GM12801 (cell line): ENCODE results near the gene CSGALNACT2.

Experiments
- CTCF ChIP-seq: IDR thresholded peaks from one replicate; pipeline ENCODE4 v1.5.1; 2011; ENCODE audit warnings: control low read depth; ENCODE audit not compliant: insufficient read length; ENCODE audit errors: extremely low read depth

CSGALNACT2 gene

DNA sequence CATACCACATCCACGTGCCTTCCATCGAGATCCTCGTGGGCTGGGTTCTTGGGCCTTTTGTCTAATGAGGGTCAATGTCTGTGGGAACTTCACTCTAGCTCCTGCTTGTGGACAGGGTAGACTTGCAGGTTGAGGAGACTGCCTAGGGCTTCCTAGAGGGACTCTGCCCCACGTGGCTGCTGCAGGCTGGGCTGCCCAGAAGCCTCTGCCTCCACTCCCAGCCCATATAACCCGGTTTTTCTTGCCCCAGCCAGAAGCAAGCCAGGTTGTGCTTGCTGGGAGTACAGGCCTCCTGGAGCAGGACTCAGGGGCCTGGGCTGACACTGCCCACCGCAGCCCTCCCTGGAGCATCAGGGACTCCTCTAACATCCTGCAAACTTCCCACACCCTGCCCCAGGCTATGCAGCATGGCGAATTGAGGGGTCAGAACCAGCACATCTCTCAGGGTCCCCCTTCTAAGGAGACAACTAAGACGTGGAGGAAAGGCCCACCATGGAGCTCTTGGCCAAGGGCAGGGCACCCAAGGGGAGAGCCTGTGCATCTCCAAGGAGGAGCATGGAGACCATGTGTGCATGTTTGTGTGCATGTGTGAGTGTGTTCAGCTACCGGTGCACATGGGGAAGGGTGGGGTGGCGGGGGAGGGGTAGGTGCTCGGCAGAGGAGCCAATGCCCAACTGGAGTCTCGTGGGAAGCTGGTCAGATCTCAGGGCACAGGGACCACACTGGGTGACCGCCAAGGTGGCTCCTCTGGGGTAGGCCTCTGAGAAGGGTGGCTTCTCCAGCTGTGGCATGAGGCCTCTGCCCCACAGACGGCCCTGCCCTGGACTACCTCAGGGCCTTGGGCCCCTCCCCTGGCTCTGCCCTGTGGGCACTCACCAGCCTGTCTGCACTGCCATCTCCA lies 66.0 kb downstream of the CSGALNACT2 start:
- TF ChIP-seq CTCF: no peak

DNA sequence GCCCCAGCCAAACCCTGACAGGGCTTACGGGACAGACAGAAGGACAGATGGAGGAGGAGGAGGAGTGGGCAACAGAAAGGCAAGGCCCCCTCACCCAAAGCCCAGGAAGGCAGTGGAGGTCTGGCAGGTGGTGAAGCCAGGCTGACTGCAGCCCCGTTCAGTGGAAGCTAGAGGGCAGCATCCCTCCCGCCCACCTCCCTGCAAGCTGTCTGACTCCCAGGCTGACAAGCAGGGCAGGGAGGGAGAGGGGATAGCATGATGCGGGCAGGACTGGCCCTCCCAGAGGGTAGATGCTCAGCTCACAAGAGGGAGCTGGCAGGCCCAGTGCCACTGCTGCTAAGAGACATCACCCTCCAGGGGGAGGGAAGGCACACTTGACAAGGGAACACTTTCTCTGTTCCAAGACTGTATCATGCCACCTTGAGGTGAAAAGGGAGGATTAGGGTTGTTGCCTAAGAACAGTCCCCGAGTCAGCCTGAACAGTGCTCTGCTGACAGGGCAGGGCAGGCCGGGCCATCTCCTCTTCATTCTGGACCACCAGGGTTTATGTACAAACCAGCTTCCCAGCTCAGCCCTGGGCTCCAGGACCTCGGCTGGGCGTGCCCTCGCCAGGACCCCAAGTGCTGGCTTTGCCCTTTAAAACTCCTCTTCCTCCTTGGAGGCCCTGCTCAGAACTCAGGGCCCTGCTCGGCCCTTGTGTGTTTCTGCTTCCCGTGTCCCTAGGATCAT lies 66.9 kb downstream of the CSGALNACT2 start:
- TF ChIP-seq CTCF: no peak

DNA sequence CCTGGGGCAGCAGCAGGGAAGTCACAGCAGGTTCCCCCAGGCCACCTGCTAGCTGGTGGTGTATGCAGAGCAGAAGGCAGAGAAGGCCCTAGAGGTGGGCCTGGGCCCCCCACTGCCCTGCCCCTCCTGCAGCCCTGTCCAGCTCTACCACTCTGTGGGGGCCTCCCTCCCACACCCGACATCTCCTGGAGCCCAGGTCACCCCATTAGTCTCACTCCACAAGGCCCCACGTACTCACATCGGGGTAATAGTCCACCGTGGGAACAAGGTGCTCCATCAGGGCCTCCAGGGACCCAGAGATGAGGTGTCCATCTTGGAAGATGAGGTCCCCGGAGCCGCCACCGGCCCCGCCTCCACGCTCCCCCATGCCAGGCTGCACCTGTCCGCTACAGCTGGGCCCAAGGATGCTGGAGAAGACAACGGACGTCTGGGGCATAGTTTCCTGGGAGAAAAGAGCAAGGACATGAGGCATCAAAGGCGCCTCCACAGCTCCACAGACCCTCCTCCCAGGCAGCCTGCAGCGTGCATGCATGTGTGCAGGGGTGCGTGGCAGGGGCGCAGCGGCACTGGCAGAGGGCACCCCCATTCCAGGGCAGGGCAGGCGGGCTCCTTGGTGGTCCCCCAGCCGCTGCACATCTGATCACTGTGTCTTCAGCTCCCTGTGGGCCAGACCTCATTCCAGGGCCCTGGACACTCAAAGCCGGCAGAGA lies 67.6 kb downstream of the CSGALNACT2 start:
- TF ChIP-seq CTCF: no peak

- TF ChIP-seq CTCF: no peak
Observed at GRCh38 chr10:43206391-43207235, 68.4 kb downstream of the CSGALNACT2 start.

GRCh38 chr10:43208147-43209073 lies 70.2 kb downstream of the CSGALNACT2 start:
- TF ChIP-seq CTCF: no peak

DNA sequence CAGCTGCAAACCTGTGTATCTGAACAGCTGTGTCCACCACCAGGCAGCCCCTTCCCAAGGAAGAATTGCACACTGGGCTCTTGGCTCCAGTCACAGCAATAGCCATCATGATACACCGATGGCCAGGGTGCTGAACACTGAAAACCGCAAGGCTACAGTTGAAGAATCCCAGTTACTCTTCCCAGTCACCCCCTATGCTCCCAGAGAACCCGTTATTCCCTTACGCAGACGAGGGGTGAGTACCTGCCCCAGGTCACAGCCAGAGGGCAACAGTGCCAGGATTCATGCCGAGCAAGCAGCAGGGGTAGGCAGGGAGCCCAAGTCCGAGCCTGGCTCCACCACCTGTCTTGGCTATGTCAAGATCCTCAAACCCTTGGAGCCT lies 70.8 kb downstream of the CSGALNACT2 start:
- no peak for TF ChIP-seq CTCF
